GM06990 (cell line): ENCODE data around the gene SNAI1.
A peak's percentile ranks its signal among the peaks of the same experiment; 100 is the strongest.
"Not testable (repeated sequence)": the region's sequence is repeated elsewhere in the genome, so short reads cannot be mapped to it uniquely, and the experiment has no call there.

ENCODE experiments used
- DNase-seq: peaks from one replicate; pipeline ENCODE4 v3.0.0-alpha.2; 2011; ENCODE audit not compliant: insufficient read length; ENCODE audit errors: extremely low read depth
- H3K27me3 ChIP-seq: replicated peaks from 2 replicates; pipeline ENCODE4 v1.6.0; 2011; ENCODE audit warnings: low read length; ENCODE audit not compliant: control insufficient read depth, insufficient read depth
- H3K36me3 ChIP-seq: 2 replicates; pipeline ENCODE4 v1.5.1; 2011; ENCODE audit warnings: low read length; ENCODE audit not compliant: control insufficient read depth, insufficient read depth
- H3K4me3 ChIP-seq: replicated peaks from 2 replicates; pipeline ENCODE4 v1.5.1; 2011; ENCODE audit warnings: low read depth, mild to moderate bottlenecking, control low read depth, low read length
- CTCF ChIP-seq: IDR thresholded peaks from 2 replicates; pipeline ENCODE4 v1.5.1; 2011; ENCODE audit warnings: low read length, control low read depth, mild to moderate bottlenecking, inconsistent platforms; ENCODE audit not compliant: insufficient read depth, poor library complexity, severe bottlenecking

SNAI1 gene

GRCh38 chr20:49956689-49957088, 26.1 kb upstream of the SNAI1 start:
- H3K27me3 ChIP-seq, result no peaks in the 10 kb centered on the region
- no peak overlapping the region for H3K4me3 ChIP-seq
- no peak for TF ChIP-seq CTCF
- peaks cover 19% of the 10 kb centered on the region for H3K36me3 ChIP-seq
- no peak for DNase-seq

GRCh38 chr20:49957089-49957938, 25.5 kb upstream of the SNAI1 start:
- peaks cover 13% of the 10 kb centered on the region for H3K36me3 ChIP-seq
- not testable (repeated sequence) for H3K27me3 ChIP-seq, H3K4me3 ChIP-seq, DNase-seq

GRCh38 chr20:49961413-49961812, 21.4 kb upstream of the SNAI1 start:
- TF ChIP-seq CTCF, result no peak
- DNase-seq, result no peak
- Histone ChIP-seq H3K36me3 (peaks cover 3% of the 10 kb centered on the region; the same call in 1 of the 2 replicates), H3K27me3 (no peaks in the 10 kb centered on the region), H3K4me3 (no peak overlapping the region)

- H3K36me3 ChIP-seq, result no peaks in the 10 kb centered on the region
- no peak for DNase-seq
- peak; percentile 73 for TF ChIP-seq CTCF
Observed at GRCh38 chr20:49964964-49965780, 17.6 kb upstream of the SNAI1 start.

GRCh38 chr20:49965781-49966305, 16.9 kb upstream of the SNAI1 start:
- no peak for TF ChIP-seq CTCF
- no peak for DNase-seq
- Histone ChIP-seq H3K4me3 (no peak overlapping the region), H3K36me3 (no peaks in the 10 kb centered on the region), H3K27me3 (no peaks in the 10 kb centered on the region)

More at GRCh38 chr20:49964964-49965780, 17.6 kb upstream of the SNAI1 start:
- no peaks in the 10 kb centered on the region for H3K27me3 ChIP-seq
- H3K4me3 ChIP-seq, result no peak overlapping the region

- DNase-seq, result no peak
- H3K27me3 ChIP-seq, result no peaks in the 10 kb centered on the region
- no peak for TF ChIP-seq CTCF
- no peaks in the 10 kb centered on the region for H3K36me3 ChIP-seq
- no peak overlapping the region for H3K4me3 ChIP-seq
Observed at GRCh38 chr20:49966861-49967260, 15.9 kb upstream of the SNAI1 start.
